GM12872 (cell line): ENCODE results near the gene TCEANC.

ENCODE experiments used
- TF ChIP-seq, protein P1 (sequence below): IDR thresholded peaks from 3 replicates; pipeline ENCODE4 v1.5.1; 2011; ENCODE audit warnings: low read depth, mild to moderate bottlenecking, low read length, moderate library complexity; ENCODE audit not compliant: insufficient read depth

Gene TCEANC

GRCh38 chrX:13694983-13695382, 42.0 kb downstream of the TCEANC start:
- TF ChIP-seq, protein P1, sequence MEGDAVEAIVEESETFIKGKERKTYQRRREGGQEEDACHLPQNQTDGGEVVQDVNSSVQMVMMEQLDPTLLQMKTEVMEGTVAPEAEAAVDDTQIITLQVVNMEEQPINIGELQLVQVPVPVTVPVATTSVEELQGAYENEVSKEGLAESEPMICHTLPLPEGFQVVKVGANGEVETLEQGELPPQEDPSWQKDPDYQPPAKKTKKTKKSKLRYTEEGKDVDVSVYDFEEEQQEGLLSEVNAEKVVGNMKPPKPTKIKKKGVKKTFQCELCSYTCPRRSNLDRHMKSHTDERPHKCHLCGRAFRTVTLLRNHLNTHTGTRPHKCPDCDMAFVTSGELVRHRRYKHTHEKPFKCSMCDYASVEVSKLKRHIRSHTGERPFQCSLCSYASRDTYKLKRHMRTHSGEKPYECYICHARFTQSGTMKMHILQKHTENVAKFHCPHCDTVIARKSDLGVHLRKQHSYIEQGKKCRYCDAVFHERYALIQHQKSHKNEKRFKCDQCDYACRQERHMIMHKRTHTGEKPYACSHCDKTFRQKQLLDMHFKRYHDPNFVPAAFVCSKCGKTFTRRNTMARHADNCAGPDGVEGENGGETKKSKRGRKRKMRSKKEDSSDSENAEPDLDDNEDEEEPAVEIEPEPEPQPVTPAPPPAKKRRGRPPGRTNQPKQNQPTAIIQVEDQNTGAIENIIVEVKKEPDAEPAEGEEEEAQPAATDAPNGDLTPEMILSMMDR, result no peak

DNA sequence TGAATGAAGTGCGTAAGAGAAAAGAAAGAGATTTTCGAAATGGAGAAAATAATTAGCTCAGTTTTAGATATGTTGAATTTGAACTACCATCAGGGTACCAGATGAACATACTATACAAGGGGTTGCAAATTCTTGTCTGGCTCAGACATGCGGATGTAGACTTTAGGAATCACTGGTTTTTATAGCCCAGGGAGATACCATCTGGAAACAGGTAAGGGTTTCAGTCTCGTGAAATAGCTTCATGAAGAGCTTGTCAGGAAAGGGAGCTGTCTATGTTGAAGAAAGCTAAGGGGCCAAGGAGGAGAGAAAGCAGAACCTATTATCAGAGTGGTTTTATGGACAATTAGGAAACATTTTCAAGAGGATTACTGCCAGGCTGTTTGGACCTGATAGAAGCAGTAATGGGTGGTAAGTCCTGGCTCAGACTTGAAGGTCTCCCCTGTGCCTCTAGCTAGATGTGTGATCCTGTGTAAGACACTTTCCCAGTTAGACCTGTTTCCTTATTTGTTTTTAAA, 42.7 kb downstream of the TCEANC start:
- TF ChIP-seq, protein P1, result no peak

- TF ChIP-seq, protein P1, result no peak
These were observed 44.5 kb downstream of the TCEANC start for GRCh38 chrX:13697455-13697854.

- TF ChIP-seq, protein P1, result no peak
These were observed 45.0 kb downstream of the TCEANC start for GRCh38 chrX:13697976-13698375.

GRCh38 chrX:13698432-13698831, 45.5 kb downstream of the TCEANC start:
- TF ChIP-seq, protein P1, result no peak

- TF ChIP-seq, protein P1, result no peak
These were observed 46.4 kb downstream of the TCEANC start for GRCh38 chrX:13699183-13699826.

GRCh38 chrX:13700380-13700779, 47.4 kb downstream of the TCEANC start:
- TF ChIP-seq, protein P1, result no peak
